Measurements from ENCODE around the gene GAS7.

The GAS7 gene

DNA sequence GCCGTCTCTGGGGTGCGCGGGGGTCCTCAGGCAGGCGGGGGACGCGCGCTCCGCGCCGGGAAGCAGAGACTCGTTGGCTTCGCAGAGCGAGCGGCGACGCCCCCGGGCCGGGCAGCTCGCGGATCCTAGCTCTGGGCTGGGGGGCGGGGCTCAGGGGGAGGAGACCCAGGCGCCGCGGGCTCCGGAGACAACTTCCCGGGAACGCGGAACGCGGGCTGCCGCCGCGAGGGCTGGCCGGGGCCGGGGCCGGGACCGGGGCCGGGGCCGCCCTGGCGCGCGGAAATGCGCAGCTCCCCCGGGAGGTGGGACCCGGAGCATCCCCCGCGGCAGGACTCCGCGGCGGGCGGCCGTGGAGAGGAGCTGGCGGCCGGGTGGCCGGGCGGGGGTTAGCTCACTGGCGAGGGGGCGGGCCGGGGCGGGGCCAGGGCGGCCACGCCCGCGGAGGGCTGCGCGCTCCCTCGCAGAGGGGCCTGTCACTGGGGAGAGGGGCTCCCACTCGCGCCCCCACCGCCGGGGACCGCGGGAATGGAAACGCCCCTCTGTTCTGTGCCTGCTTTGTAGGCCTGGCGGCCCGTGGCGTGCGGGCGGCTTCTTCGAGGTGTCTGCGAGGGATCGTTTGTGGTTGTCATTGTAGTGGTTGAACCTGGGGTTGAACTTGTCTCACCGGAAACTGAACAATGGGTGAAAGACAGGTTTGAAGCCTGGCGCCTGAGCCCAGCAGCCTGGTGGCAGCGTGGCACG, at the start of gene GAS7:
TSS of gene GAS7 (minus strand) at position 98 of the 741 bp plus-strand sequence.
- DNase-seq, result peak; percentile 20

DNA sequence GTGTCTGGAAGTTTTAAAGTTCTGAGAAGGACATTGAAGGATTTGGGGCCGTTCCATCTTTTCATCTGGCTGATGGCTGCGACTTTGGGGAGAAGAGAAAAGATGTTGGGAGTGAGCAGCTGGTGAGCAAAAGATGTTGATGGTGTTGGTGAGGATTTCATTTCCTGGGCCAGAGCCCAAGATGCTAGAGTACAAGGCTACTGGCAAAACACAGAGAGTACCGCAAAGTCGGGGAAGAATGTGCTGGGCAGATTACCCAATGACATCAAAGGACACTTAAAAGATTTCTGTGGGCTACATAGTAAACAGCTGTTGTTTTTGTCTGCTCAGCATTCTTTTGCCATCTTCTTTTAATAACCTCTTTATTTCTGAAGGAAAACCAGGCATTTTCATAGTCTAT, 49.4 kb upstream of the GAS7 start:
- DNase-seq, result no peak

DNA sequence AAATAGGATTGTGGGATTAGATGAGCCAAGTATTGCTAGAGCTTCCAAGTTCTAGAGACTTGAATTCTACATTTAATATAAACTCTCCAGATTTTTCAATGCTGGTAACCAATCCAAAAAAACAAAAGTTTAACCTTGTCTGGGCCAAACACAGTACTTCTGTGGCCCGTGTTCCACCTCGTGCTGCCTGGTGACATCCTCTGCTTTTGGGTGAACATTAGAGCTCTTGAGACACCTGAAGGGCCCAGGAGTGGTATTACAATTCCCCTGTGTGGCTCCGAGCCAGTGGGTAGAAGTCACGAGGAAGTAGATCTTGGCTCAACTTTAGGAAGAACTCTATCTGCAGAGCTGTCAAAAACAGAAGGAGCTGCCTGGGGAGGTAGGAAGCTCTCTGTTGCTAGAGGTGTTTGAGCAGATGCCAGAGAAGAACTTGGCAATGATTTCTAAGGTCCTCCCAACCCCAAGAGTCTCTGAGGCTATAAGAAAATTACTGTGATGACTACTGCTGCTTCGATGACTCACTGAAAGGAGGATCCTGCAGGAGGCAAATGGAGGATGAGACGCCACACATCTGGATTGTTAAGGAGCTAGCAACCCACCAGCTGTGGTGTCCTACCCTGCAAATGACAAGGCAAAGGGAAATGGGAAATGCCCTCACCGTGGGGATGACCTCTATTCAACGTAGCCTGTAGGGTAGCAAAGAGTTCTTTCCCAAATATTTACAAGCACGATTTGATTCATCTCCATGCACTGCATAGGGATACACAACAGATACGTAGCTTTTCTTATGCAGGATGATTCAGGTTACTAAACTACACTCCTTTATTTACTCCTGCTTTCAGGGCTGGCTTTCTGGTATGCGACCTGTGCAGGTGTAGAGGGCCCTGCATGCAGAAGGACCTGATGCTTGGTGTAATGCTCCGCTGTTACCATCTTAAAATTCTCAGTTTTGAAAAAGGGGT, 45.8 kb upstream of the GAS7 start:
- peak; percentile 17 for DNase-seq

DNA sequence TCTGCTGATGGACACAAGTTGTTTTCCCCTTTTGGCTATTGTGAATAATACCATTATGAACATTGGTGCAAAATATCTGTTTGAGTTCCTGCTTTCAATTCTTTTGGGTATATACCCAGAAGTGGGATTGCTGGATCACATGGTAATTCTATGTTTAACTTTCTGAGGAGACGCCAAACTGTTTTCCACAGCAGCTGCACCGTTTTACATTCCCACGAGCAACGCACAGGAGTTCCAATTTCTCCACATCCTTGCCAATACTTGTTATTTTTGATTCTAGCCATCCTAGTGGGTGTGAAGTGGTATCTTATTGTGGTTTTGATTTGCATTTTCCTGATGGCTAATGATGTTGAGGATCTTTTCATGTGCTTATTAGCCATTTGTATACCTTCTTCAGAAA, 43.4 kb upstream of the GAS7 start:
- no peak for DNase-seq

DNA sequence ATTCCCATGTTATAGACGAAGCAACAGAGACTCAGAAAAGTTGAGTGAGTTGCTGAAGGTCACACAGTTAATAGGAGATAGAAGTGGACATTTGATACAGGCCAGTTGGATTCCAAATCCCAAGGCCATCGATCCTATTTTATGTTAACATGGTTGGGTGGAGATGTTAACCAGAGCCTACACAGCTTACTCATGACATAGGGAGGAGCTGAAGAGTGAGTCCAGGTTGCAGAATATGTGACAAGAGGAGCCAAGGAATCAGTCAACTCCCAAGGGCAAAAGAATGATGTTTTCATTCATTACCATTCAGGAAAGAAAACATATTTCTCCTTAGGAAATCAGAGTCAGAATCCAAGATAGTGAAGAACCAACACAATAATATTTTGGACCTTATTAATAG, 40.3 kb upstream of the GAS7 start:
- no peak for DNase-seq

DNA sequence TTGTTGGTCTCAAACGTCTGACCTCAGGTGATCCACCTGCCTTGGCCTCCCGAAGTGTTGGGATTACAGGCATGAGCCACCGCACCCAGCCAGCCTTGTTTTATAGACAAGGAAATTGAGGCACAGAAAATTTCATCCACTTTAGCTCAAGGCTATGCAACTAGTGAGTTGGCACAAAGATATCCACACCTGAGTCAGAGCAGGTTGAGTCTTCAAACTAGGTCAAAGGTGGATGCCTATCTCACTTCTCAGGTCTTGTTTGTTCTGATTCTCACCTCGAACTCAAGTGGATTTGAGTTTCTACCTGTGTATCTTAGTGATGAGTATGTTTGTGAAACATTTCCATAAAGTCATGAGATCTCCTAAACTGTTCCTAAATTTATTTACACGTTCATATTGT, 35.6 kb upstream of the GAS7 start:
- no peak for DNase-seq

DNA sequence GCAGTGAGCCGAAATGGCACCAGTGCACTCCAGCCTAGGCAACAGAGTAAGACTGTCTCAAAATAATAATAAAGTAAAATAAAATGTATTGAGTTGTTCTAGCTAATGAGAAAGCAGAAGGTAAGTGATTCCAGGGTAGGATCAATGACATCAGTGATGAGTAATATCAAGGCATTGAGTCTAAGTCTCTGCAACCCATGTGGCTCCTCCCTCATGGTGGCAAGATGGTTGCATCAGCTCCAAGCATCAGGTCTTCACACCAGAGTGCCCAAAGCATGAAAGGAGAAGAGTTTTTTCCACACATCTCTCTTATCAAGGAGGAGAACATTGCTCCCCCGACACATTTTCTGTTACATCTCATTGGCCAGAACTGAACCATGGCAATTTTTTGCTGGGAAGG, 34.8 kb upstream of the GAS7 start:
- DNase-seq, result no peak

DNA sequence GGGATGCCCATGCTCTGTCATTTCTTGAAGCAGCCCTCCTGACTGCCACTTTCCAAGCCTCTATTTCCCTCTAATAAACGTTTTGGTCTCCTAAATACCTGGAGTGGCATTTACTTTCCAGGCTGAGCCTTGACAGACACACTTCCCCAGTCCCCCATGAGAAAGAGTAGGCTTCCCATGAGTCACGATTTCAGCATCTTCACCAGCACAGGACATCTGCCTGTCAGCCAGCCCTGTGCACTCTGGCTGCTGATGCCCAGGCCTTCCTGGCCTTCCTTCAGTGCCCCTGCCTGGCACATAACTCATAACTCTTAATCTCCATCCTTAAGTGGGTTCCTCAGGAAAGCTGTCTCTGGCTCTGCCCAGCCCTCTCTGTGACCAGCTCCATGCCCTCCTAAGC, 30.8 kb upstream of the GAS7 start:
- peak; percentile 2 for DNase-seq

DNA sequence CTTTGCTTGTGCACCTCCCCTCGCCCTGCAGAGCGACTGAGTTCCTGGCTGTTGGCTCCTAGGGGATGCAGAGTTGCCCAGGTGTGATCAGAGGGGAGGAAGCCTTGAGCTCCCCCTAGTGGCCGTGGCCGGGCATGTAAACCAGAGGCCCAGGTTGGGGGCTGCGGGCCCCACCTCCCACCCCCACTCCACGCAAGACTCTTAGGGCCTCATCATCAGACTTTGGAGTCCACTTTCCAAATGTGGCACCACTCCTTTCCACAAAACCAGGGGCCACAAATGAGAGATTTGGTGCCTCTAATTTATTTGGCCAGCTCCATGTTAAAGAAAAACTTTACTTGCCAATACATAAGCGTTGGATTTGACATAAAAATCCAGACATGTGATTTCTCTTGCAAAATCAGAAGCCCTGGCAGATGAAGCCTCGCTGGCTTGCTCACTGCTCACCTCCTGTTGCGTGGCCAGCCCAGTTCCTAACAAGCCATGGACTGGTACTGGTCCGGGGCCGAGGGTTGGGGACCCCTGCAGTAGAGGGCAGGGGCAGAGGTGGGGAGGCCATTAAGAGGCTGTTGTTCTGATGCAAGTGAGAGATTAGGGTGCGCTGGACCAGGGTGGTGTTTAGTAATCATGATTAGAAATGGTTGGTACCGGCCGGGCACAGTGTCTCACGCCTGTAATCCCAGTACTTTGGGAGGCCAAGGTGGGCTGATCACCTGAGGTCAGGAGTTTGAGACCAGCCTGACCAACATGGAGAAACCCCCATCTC, 28.7 kb upstream of the GAS7 start:
- DNase-seq, result peak; percentile 23

DNA sequence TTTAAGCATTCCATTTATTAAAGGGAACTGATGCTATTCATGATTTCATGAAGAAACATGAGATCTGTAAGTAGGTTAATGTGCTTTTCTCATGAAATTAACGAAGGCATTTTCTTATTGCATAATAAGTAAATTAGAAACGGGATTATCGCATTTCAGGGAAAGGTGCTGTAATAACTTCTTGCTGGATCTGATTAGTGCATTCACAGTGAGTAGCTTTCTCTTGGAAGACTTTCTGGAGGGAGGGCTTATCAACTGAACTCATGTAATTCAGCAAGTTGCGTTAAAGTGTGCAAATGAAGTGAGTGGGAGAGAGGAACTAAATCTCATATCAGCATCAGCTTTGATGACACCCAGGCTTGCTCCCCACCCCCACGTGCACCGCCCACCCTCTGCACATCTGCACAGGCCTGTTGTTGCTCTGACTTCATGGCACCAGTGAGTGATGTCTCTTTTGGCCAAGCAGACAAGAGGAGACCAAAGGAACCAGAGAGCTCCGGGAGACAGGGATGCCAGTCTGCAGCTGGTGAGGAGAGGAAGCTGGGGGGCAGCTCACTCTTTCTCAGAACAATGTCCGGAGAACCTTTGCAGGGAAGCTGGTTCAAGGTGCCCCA, 26.3 kb upstream of the GAS7 start:
- DNase-seq, result no peak

DNA sequence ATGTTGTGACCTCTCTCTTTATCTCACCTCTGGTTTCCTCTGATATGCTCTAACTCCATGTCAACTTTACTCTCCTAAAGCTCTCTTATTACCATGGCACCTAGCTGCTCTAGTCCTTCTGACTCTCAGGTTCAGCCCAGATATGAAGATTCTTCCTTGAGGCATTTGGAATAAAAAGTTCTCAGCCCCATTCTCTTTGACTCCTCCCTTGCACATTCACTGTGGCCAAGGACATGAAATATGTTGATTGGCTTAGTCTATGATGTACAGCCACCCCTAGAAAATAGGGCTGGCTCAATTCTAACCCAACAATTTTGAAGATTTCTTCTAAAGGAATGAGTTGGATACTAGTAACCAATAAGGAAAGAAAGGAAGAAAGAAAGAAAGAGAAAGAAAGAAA, 20.8 kb upstream of the GAS7 start:
- DNase-seq, result no peak

DNA sequence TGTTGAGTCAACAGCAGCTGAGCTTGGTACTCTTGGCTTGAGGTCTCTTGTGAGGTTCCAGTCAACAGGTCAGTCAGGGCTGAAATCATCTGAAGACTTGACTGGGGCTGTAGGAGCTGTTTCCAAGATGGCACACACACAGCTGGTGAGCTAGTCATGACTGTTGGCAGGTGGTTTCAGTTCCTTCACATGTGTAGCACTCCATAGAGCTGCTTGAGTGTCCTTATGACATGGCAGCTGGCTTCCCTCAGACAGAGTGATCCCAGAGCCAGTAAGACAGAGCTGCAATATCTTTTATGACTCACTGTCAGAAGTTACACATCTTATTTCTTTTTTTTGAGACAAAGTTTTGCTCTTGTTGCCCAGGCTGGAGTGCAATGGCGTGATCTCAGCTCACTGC, 19.5 kb upstream of the GAS7 start:
- DNase-seq, result no peak

DNA sequence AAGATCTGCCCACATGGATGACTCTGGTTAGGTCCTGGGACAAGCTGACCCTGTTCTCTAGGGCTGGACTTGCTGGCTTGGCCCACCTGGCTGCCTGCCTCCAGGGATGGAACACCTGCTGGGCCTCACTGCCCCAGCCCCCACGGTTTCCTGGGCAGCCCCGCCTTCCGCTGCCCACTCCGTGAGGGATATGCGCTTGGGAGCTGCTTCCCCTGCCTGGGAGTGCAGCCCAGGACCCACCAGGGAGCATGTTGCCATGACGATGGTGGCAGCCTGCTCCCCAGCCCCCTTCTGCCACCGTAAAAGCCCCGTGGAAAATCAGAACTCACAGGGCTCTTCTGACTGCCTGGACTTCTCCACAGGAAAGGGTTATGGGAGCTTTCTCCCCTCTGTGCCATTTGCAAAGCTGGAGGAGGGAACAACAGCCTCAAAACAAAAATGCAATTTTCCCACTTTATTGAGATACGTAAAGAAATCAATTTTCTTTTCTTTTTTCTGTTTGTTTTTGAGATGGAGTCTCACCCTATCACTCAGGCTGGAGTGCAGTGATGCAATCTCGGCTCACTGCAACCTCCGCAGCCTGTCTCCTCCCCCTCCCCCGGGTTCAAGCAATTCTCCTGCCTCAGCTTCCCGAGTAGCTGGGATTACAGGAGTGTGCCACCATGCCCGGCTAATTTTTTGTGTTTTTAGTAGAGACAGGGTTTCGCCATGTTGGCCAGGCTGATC, 18.0 kb upstream of the GAS7 start:
- DNase-seq, result no peak

DNA sequence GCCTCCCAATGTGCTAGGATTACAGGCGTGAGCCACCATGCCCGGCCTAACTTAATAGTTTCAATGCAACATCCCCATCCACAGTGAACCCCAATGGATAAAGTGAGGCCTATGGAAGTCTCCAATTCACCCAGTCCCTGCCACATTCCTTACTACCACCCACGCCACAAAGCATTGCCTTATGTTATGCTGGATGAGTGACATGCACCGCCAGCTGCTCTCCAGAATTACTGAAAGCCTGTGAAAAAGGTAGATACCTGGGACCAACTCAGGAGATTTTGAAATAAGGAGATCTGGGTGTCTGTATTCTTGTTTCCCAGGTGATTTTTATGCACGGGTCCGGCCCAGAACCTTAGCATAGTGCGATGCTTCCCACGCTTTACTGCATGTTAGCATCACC, 16.9 kb upstream of the GAS7 start:
- DNase-seq, result no peak

DNA sequence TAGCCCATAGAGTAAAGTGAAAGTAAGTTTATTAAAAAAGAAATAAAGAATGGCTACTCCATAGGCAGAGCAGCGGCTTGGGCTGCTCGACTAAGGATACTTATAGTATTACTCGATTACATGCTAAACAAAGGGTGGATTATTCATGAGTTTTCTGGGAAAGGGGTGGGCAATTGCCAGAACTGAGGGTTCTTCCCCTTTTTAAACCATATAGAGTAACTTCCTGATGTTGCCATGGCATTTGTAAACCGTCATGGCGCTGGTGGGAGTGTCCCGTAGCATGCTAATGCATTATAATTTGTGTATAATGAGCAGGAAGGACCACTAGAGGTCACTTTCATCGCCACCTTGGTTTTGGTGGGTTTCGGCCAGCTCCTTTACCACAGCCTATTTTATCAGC, 13.3 kb upstream of the GAS7 start:
- DNase-seq, result no peak

DNA sequence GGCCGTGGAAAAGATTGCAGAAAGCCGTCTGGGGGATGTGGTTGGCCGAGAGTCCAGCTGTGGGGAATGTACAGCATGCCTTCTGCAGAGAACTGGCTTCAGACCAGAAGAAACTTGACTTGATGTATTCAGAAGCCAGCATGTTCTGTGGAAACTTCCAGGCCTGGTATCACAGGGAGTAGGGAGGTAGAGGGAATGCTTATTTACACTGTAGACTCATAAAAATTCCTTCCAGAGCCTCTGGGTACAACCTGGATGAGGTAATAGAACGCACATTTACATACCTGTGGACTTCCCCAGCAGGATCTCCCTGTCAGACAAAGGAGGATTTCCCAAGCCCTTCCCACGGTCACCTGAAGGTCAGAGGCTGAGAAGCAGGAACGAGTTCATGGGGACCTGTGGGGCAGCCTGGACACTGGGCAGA, 11.8 kb upstream of the GAS7 start:
- DNase-seq, result no peak

DNA sequence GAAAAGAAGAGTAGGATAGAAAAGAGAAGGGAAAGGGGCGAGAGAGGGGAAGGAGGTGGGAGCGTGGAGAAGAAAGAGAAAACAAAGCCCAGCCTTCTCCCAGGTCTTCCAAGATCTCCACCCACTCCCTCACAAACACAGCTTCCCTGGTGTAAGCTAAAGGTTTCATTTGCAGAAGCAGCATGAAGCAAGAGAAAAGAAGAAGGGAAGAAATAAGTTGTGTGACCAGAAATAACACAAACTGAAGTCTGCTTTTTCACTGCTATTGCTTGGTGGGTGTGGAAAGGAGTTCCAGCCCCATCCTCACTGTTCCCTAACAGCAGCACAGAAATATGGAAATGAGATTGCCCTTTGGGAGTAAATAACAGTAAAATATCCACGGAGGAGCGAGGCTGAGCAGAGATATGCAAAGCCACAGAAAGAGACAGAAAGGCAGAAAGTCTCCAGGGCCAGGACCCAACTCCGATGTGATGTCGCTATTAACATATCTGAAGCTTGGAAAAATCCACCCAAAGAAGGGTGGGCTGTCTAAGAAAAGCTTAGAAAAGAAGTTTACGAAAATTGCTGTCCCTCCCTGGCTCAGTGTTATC, 10.3 kb upstream of the GAS7 start:
- no peak for DNase-seq

DNA sequence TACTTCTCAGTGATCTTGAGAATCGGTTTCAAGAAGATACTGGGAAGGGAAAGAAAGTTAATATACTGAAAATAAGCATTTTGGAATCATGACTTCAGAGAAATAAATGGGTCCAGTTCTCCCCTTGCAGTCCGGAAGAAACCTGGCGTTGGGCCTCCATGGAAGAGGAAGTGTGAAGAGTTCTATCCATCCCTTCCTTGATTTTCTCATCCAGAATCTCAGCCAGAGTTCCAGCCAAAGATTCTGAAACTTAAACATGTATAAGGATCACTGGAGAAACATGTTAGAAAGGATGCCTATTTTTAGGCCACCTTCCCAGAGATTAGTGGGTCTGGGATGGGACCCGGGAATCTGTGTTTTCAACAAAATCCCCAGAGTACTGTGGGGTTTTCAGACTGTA, 8.7 kb upstream of the GAS7 start:
- no peak for DNase-seq

DNA sequence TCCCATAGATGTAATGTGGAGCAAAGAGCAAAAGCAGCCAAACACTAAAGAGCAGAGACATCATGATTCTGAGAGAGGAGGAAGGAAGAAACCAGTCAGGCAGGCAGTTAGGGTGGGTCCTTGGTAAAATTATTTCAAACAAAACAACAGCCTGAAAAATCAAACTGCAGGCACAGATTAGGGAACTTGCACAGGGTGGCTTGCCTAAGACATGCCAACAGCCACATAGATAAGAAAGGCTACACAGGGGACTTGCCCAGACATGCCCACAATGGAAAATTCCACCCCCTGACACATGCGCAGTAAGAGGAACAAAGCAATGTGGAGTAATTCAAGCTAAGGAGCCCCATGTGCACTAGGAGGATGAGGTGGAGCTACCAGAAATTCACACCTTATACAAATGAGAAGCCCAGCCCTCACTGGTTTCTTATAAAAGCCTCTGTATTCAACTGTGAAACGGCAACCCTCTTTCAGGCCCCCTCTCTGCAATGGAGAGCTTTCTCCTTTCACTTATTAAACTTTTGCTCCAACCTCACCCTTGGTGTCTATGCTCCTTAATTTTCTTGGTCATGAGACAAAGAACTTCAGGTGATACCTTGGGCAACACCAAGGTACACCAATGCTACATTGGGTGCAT, 7.3 kb upstream of the GAS7 start:
- DNase-seq, result no peak

DNA sequence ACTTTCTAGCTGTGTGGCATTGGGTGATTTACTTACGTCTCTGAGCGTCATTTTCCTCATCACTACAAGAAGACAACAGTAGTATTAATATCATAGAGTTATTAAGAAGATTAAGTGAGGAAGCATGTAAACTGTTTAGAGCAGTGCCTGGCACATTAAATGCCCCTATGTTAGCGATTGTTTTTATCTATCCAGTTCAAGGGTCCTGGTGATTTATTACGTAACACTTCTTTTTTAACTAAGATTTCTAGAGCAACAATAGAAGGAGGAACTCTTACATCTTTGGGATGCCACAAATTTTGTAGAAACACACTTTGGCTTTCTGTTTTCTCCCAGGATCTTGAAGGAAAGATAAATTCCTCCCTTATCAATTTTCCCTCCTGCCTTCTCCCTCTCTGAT, 3.3 kb upstream of the GAS7 start:
- DNase-seq, result no peak

DNA sequence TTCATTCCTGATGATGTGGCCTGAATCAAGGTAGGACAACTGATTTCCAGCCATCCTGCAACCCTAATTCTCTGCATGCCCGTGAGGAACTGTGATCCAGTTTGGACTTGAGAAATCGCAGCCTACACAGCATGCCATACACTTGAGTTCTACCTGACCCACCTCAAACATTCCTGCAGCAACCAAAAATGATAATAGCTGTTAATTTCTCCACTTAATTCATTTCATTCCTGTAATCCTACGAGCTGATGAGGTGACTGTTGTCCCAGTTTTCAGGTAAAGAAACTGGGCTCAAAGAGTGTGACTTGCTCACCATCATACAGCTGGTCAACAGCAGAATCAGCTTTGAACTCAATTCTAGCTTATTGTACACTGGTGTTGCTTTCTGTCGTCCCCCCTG, 2.2 kb upstream of the GAS7 start:
- no peak for DNase-seq
